Iris pigment epithelial cell (primary cell): ENCODE results near the gene CHRNA3.

Experiments used
- DNase-seq: peaks from one replicate; pipeline ENCODE4 v3.0.0-alpha.2; 2011; ENCODE audit warnings: low read depth

CHRNA3 gene

GRCh38 chr15:78636378-78636859, 15.6 kb upstream of the CHRNA3 start:
- no peak for DNase-seq

GRCh38 chr15:78635346-78635745, 14.6 kb upstream of the CHRNA3 start:
- no peak for DNase-seq

DNA sequence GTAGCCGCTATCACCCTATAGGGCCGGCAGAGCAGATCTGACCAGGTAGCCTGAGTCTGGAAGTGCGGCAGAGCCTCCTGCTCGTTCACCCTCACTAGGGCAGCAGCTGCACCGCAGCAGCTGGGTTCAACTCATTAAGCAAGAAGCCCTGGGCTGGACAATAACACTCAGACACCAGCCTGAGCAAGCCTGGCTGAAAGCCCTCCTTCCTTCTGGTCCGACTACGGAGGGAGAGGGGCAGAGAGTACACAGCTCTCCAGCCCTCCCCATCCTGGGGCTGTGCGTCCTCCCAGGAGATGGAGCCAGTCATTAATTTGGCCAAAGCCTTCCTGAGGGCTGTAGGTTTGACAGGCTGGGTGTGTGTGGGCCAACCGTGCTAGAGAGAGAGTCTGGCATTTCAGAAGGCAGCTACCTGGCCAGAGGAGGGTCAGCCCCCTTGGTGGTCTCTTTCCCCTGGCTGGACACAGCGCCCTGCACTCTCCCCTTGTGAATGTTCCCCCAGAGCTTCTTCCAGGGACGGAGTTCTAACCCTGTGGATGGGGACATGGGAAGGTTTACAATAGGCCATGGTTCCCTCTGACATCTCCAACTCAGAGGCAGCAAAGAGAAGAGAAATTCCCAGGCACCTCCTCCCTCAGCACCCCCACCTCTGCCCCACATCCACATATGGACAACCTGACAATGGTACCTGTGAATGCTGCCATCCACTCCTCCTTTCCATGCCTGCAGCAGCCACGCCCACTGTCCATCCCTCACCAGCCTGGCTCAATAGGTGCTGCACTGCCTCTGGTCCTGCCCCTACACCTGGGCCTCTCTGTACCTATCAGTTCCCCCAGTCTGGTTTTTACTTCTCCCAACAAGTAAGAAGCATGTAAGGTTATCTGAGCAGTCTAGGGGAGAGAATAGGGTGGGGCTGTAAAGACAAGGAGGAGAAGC, 13.7 kb upstream of the CHRNA3 start:
- DNase-seq = no peak

GRCh38 chr15:78633348-78633747, 12.6 kb upstream of the CHRNA3 start:
- DNase-seq = no peak

GRCh38 chr15:78630886-78631633, 10.3 kb upstream of the CHRNA3 start:
- DNase-seq = no peak

DNA sequence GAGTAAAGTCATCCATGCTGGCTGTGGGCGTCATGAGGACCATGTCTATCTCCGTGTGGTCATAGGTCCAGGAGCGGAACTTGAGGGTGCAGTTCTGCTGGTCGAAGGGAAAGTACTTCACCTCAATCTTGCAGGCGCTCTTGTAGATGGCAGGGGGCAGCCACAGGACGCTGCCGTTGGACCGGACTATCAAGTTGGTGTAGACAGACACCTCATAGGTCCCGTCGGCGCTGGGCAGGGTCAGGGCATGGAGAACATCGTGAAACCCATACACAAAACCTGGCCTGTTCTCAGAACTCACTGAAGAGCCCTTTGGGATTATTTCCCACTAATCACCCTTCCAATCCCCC, 8.9 kb upstream of the CHRNA3 start:
- DNase-seq = no peak

DNA sequence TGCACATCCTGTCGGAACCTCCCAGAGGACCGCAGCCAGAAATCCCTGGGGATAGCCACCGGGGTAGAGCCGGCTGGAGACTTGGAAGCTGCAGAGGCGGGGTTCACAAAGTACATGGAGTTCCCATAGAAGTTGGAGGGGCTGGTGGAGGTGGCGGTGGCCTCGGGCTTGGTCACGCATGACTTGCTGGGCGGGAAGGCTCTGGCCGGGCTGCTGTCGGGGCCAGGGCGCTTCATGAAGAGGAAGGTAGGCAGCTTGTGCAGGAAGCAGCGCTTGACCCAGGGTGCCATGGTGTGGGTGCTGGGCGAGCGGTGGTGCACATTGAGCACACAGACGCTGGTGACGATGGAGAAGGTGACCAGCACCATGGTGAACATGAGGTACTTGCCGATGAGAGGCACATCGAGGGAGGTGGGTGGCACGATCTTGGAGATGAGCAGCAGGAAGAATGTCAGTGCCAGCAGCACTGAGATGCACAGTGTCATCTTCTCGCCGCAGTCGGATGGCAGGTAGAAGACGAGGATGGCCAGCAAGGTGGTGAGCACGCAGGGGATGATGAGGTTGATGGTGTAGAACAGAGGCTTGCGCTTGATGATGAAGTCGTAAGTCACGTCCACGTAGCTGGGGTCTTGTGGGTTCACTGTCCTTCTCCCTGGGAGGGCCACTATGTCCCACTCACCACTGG, 8.4 kb upstream of the CHRNA3 start:
- no peak for DNase-seq

DNA sequence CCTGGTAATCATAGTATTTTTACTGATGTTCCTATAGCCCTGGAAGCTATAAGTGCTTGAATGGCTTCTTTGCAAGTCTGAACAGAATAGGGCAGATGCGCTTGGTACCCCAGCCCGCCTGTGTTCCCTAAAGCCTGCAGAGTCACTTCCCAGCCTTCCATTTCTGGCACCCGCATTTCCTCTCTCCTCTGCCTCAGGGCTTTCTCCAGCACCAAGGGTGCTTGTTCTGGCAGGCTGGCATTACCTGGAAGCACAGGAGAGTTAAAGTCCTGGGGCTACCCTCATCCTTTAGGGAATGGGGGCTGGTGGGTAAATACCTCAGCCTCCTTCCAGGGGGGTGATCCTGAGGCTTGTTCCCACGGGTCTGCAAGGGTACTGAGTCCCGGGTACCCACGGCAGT, 7.4 kb upstream of the CHRNA3 start:
- no peak for DNase-seq

GRCh38 chr15:78627348-78627747, 6.6 kb upstream of the CHRNA3 start:
- no peak for DNase-seq

- DNase-seq = no peak
These were observed 5.7 kb upstream of the CHRNA3 start for GRCh38 chr15:78626381-78626995.

DNA sequence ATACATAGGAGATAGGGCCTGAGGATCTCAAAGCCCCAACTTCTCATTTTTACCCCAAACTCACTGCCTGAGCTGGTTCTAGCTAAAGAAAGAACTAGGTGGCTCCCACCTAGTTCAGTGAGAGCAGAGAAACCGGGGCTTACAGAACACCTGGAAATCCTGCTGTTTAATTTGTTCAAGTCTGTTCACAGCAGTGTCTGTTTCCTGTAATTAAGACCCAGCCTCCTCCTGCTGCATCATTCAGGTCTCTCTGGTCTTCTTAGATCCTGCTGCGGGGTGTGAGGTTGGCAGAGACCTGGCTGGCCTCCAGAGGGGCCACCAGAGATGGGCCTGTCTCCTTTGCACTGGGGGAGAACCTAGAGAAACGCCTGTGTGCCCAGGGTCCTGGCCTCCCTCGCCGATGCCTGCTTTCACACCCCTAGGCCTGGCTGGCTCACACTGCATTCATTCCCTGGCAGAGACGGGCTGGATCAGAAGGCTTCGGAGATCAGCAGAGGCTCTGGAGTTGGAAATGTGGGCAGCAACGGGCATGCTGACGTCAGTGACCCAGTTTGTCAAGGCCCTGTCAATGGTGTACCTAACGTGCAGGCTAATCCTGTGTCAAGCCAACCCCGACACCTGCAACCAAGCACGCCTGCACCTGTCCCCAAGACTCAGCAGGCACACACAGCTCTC, 4.9 kb upstream of the CHRNA3 start:
- DNase-seq = no peak

GRCh38 chr15:78624651-78625590, 4.1 kb upstream of the CHRNA3 start:
- no peak for DNase-seq

GRCh38 chr15:78623786-78624497, 3.1 kb upstream of the CHRNA3 start:
- DNase-seq = no peak

GRCh38 chr15:78621810-78622402, 1.1 kb upstream of the CHRNA3 start:
- DNase-seq = no peak

- DNase-seq = peak; percentile 13
These were observed 722 bp downstream of the CHRNA3 start for GRCh38 chr15:78620021-78620526.

DNA sequence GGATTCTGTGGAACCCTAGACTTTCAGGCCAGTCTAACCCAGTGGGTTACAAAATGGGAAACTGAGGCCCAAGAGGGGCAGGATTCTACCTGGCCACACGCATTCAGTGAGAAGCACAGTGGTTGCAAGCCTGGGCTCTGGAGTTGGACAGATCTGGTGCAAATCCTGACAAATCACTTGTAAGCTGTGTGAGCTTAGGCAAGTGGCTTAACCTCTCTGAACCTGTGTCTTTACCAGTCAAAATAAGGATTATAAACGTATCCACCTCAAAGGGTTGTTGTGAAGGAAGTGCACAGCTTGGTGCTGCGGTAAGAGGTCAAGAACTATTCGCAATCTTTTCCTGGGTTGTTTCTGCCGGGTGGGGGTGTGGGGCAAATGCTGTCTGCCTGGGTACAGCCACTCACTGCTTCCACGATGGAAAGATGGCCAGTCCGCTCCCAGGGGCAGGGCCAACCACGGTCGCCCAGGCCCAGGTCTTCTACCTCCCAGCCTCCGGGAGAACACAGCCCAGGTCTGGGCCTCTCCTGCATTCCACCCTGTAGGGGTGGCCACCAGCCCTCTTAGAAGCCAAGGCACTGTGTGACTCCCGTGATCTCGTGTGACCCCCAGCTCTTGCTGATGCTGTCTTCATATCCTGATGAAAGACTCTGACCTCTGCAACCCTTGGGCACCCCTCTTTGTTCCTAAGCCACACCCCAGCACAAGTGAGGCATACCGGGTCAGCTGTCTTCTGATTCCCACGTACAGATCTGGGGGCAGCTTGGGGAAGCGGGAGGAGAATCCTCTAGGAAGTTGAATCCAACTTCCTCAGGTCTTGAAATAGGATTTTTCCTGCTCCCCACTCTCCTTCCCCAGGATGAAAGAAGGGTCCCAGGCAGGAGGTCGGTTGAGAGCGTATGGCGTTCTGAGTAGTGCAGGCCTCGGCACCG, 1.5 kb downstream of the CHRNA3 start:
- DNase-seq = no peak

GRCh38 chr15:78618490-78618934, 2.3 kb downstream of the CHRNA3 start:
- DNase-seq = peak; percentile 71

- no peak for DNase-seq
These were observed 2.7 kb downstream of the CHRNA3 start for GRCh38 chr15:78618064-78618463.
